Spleen (tissue), 11 donors: Measurements from ENCODE around the gene TKFC. TPM values are rescaled to one million over a fixed set of nuclear protein-coding genes. Genes with fewer than 3 reads are reported as not detected.

Experiments
- DNase-seq: peaks from one replicate; pipeline ENCODE4 v3.0.0-alpha.2; 2020
- H3K27ac ChIP-seq, 8 donors: fragments of 200-600 bp; sonication (generic) in 7 of 8; 1 replicate in 4 of 8; 2 replicates in 4 of 8; pipeline versions ENCODE4 v1.5.0 to v1.8.0; 2016 to 2021; ENCODE audit warnings: inconsistent platforms in 4 of 8, mild to moderate bottlenecking in 4 of 8, moderate library complexity in 1 of 8
- H3K27me3 ChIP-seq, 7 donors: fragments of 200-600 bp; sonication (generic) in 6 of 7; replicated peaks in 1 of 7; 1 replicate in 4 of 7; 2 replicates in 3 of 7; pipeline versions ENCODE4 v1.5.0 to v1.8.0; 2016 to 2021; ENCODE audit warnings: inconsistent platforms in 3 of 7, mild to moderate bottlenecking in 1 of 7
- H3K36me3 ChIP-seq, 6 donors: fragments of 200-600 bp; sonication (generic) in 5 of 6; 1 replicate in 4 of 6; 2 replicates in 2 of 6; pipeline versions ENCODE4 v1.5.0 to v1.8.0; 2016 to 2021; ENCODE audit warnings: inconsistent platforms in 2 of 6
- H3K4me1 ChIP-seq, 6 donors: fragments of 200-600 bp; sonication (generic) in 5 of 6; 1 replicate in 3 of 6; 2 replicates in 3 of 6; pipeline versions ENCODE4 v1.5.0 to v1.8.0; 2016 to 2021; ENCODE audit warnings: inconsistent platforms in 3 of 6
- H3K4me3 ChIP-seq, 8 donors: fragments of 200-600 bp; sonication (generic) in 7 of 8; 1 replicate in 4 of 8; 2 replicates in 4 of 8; pipeline versions ENCODE4 v1.5.0 to v1.8.0; 2016 to 2021; ENCODE audit warnings: inconsistent platforms in 4 of 8, mild to moderate bottlenecking in 4 of 8, moderate library complexity in 2 of 8
- H3K9me3 ChIP-seq, 8 donors: fragments of 200-600 bp; sonication (generic) in 7 of 8; 1 replicate in 4 of 8; 2 replicates in 4 of 8; pipeline versions ENCODE4 v1.5.0 to v1.8.0; 2016 to 2021; ENCODE audit warnings: inconsistent platforms in 4 of 8
- POLR2A ChIP-seq, 3 donors: fragments of 450-650 bp; IDR thresholded peaks; one replicate each; pipeline ENCODE4 v1.5.1; 2017; ENCODE audit warnings: antibody characterized with exemption in 3 of 3, mild to moderate bottlenecking in 1 of 3
- POLR2AphosphoS5 ChIP-seq, 3 donors: sonication (generic); formaldehyde crosslinking; IDR thresholded peaks; one replicate each; pipeline ENCODE4 v1.5.1; 2017; ENCODE audit warnings: antibody characterized with exemption in 3 of 3
- WGBS, 5 donors: extraction: QIAGEN DNeasy Blood & Tissue Kit in 3 of 5; methylation state at CpG; one replicate each; pipeline versions ENCODE4 v1.1.5 to v1.1.7; 2013 to 2018; 5-methylcytosine and 5-hydroxymethylcytosine counted together
- intact Hi-C: fragments of 100-400 bp; cut with DNase I; formaldehyde crosslinking; loops from one replicate; pipeline ENCODE4 v1.15.0; 2023; ENCODE audit warnings: low total_unique reads
- polyA plus RNA-seq, 3 donors: library from polyadenylated mRNA; stranded (reverse); fragments of 200-250 nt; gene quantifications; one replicate each; pipeline ENCODE4 v1.2.1, GENCODE V29; 2013
- total RNA-seq, 7 donors: library from RNA; depleted of rRNA in 3 of 7; stranded (reverse); fragments of >200 nt in 3 of 7; fragmentation: NEBNext Ultra II Directional in 4 of 7; extraction: Animal tissue kit (Norgen Biotek cat#: 25700) in 4 of 7; gene quantifications; one replicate each; pipeline versions ENCODE4 v1.1.0 to v1.2.1, GENCODE V29; 2016 to 2021
- TF ChIP-seq, protein P1 (sequence below), 11 experiments: fragments of 200-600 bp in 7 of 11; fragments of 450-650 bp in 4 of 11; sonication (generic) in 4 of 11; IDR thresholded peaks in 8 of 11; conservative IDR thresholded peaks in 3 of 11; 1 replicate in 7 of 11; 2 replicates in 4 of 11; pipeline versions ENCODE4 v1.4.0 to v1.8.0; 2016 to 2021; ENCODE audit warnings: antibody characterized with exemption in 11 of 11, inconsistent platforms in 4 of 11, mild to moderate bottlenecking in 1 of 11
- donor health status: healthy with polysubstance abuse.
- donor health status: DM: no; HTN: no; CAD: no; lungs with moderate emphysema.
- donor health status: DM: no; HTN: no; CAD: no.
- donor health status: Bipolar disorder and iron deficiency.
- donor health status: healthy.
- donor health status: DM: no; HTN: no; CAD: no.
- donor health status: DM: yes; HTN: yes; CAD: no.

The TKFC gene
- total and polyA plus RNA-seq, 10 donors = 30.6 to 61.5 (median 34.9) TPM

DNA sequence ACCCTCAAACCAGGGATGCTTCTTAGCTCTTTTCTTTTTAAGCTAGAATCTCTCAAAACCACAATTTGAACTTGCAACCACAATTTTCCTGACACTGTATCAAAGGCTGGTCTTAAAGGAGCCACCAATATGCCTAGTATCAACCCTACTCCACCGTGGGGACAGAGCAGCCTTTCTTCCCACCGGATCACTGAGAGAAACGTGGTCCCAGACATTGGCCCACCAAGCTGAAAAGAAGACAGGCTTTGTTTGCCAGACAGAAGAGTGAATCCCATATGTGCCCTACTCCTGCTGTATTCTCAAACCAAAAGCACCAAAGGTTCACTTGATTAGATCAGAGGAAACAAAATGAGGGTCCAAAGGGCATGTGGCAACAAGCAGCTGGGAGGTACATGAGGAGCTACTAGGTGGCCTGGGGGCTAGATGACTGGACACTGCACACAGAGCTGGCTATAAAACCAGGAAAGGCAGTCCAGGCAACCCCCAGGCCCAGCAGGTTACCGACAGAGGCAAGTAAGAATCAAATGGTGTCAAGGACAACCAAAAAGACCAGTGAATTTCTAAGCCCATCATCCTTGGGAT is 34.3 kb upstream of the TKFC start:
- no peak overlapping the region for H3K4me3 ChIP-seq
- H3K27me3 ChIP-seq = peaks cover 0 to 23% (median 6%) of the 10 kb centered on the region in 7 donors
- H3K4me1 ChIP-seq = peaks cover 8 to 37% (median 20%) of the 10 kb centered on the region in 6 donors
- DNase-seq = peak; percentile 6
- H3K36me3 ChIP-seq = peaks cover 6 to 71% (median 49%) of the 10 kb centered on the region in 6 donors
- intact Hi-C loops = no loop called here
- 82 to 89% (median 85%) methylated on average over 4 of the region's 4 CpGs for WGBS, 5 donors
- H3K27ac ChIP-seq = no peak overlapping the region
- TF ChIP-seq, protein P1, sequence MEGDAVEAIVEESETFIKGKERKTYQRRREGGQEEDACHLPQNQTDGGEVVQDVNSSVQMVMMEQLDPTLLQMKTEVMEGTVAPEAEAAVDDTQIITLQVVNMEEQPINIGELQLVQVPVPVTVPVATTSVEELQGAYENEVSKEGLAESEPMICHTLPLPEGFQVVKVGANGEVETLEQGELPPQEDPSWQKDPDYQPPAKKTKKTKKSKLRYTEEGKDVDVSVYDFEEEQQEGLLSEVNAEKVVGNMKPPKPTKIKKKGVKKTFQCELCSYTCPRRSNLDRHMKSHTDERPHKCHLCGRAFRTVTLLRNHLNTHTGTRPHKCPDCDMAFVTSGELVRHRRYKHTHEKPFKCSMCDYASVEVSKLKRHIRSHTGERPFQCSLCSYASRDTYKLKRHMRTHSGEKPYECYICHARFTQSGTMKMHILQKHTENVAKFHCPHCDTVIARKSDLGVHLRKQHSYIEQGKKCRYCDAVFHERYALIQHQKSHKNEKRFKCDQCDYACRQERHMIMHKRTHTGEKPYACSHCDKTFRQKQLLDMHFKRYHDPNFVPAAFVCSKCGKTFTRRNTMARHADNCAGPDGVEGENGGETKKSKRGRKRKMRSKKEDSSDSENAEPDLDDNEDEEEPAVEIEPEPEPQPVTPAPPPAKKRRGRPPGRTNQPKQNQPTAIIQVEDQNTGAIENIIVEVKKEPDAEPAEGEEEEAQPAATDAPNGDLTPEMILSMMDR (IDR thresholded peaks at IDR 0.05 in 8 of 11, conservative IDR thresholded peaks at IDR 0.05 in 3 of 11) = no peak
- TF ChIP-seq POLR2AphosphoS5 (IDR thresholded peaks at IDR 0.05) = no peak
- TF ChIP-seq POLR2A (IDR thresholded peaks at IDR 0.05) = no peak
- no peaks in the 10 kb centered on the region for H3K9me3 ChIP-seq

DNA sequence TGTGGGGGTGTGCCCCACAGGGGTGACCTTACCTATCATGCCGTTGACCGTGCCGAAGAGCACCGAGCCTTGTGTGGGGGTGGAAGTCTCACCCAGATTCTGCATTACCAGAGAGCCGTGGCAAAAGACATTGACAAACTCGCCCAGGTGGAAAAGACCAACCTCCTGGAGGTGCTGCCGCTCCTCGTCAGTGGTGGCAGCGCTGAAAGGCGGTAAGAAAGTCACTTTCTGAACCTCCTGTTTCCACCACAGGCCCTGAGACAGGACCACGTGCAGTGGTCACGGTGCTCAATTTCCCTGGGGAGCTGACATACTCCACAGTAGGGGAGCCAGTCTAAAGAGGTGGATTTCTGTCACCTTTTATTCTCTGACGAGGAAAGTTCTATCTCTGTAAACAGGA is 30.5 kb upstream of the TKFC start:
- Histone ChIP-seq H3K27me3 (no peaks in the 10 kb centered on the region), H3K9me3 (no peaks in the 10 kb centered on the region), H3K27ac (no peak overlapping the region), H3K4me3 (no peak overlapping the region), H3K4me1 (peaks cover 0 to 11% (median 0%) of the 10 kb centered on the region in 6 donors), H3K36me3 (peaks cover 6 to 100% (median 86%) of the 10 kb centered on the region in 6 donors)
- WGBS, 5 donors = 91 to 97% (median 92%) methylated on average over 12 to 13 of the region's 13 CpGs
- peak; percentile 50 for DNase-seq
- intact Hi-C loops = no loop called here
- TF ChIP-seq POLR2AphosphoS5 (IDR thresholded peaks at IDR 0.05) = peak in 1 of 3 donors; percentile 1
- TF ChIP-seq, protein P1 (IDR thresholded peaks at IDR 0.05 in 8 of 11, conservative IDR thresholded peaks at IDR 0.05 in 3 of 11) = no peak

DNA sequence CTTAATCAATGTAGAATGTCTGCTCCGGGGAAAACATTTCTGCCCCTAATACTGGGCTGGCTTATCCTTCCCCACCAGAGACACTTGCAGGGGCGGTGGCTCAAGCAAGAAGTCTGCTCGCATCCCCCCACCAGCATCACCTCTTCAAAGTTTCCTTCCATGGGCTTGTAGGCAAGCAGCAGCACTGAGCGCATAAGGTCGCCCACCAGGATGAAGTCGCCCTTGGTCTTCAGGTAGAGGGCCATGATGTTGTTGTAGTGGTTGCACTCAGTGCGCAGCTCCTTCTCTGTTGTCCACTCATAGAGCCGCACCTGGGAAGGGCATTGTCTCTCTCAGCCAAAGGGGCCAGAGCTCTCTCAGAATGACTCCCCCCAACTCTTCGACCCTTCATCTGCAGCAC is 29.3 kb upstream of the TKFC start:
- Histone ChIP-seq H3K9me3 (no peaks in the 10 kb centered on the region), H3K36me3 (peaks cover 6 to 100% (median 97%) of the 10 kb centered on the region in 6 donors), H3K4me3 (no peak overlapping the region), H3K4me1 (no peaks in the 10 kb centered on the region), H3K27ac (no peak overlapping the region), H3K27me3 (no peaks in the 10 kb centered on the region)
- peak; percentile 11 for DNase-seq
- intact Hi-C loops = no loop called here
- no peak for TF ChIP-seq POLR2AphosphoS5 (IDR thresholded peaks at IDR 0.05)
- 95 to 96% (median 96%) methylated on average over 9 of the region's 9 CpGs for WGBS, 5 donors

DNA sequence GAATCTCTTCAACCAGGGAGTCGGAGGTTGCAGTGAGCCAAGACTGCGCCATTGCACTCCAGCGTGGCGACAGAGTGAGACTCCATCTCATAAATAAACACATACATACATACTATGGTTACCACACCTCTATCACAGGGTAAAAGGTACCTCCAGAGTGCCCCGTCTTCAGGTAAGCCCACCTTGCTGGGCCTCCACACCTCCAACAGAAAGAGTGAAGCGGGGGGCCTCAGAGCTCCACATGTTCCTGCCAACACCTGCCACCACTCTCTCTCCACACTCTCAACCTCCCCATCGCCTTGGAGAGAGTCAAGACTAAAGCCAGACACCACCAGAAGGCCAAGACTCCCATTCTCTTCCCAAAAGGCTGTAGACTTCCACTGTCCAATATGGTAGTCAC is 27.6 kb upstream of the TKFC start:
- intact Hi-C loops = no loop called here
- peaks cover 6 to 100% (median 99%) of the 10 kb centered on the region in 6 donors for H3K36me3 ChIP-seq
- no peaks in the 10 kb centered on the region for H3K4me1 ChIP-seq
- H3K4me3 ChIP-seq = no peak overlapping the region
- no peaks in the 10 kb centered on the region for H3K9me3 ChIP-seq
- H3K27me3 ChIP-seq = no peaks in the 10 kb centered on the region
- no peak overlapping the region for H3K27ac ChIP-seq
- 94 to 98% (median 96%) methylated on average over 7 of the region's 7 CpGs for WGBS, 5 donors
- DNase-seq = no peak
- TF ChIP-seq, protein P1 (IDR thresholded peaks at IDR 0.05 in 8 of 11, conservative IDR thresholded peaks at IDR 0.05 in 3 of 11) = no peak
- TF ChIP-seq POLR2A (IDR thresholded peaks at IDR 0.05) (no peak), POLR2AphosphoS5 (IDR thresholded peaks at IDR 0.05) (no peak)
